Measurements from ENCODE around the gene CRAT.
A peak's percentile ranks its signal among the peaks of the same experiment; 100 is the strongest.

CRAT gene

DNA sequence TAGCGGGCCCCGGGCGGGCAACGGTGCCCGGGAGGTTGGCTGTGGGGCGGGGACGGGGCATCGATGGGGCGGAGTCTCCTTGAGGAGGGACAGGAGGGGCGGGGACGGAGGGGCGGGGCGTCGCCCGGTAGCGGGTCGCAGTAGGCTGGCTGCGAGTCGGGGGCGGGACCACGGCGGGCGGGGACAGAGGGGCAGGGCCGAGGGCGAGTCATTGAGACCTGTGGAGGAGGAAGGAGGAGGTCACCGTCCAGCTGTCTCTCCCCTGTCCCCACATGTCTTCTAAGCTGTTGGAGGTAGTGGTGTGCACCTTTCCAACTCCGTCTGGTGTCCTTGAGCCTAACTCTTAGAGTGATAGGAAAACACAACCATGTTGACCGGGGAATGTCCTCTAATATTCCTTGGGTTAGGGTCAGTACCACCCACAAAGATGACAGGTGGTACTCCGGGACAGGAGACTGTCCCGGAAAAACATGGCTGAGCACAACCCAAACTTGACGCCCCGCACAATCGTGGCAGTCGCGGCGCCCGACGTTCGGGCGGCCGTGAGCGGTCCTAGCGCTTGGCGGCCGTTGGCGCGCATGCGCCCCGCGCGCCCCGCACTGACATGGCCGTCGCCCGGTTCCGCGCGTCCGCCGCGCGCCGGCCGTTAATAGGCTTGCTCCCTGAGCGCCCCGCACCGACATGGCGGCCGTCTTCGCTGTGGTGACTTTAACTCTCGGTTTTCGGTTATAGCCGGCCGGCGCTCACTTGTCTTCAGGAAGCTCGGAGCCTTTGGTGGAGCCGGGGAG lies at the start of gene CRAT, which contains the start of gene PTPA:
CRAT (minus strand) TSS at position 54 of the 788 bp plus-strand sequence. CDS start 284 bp downstream, outside the sequence.
PTPA (plus strand) TSS at position 676 of the 788 bp plus-strand sequence. CDS start 186 bp downstream, outside the sequence.
- peak; percentile 67 for DNase-seq

DNA sequence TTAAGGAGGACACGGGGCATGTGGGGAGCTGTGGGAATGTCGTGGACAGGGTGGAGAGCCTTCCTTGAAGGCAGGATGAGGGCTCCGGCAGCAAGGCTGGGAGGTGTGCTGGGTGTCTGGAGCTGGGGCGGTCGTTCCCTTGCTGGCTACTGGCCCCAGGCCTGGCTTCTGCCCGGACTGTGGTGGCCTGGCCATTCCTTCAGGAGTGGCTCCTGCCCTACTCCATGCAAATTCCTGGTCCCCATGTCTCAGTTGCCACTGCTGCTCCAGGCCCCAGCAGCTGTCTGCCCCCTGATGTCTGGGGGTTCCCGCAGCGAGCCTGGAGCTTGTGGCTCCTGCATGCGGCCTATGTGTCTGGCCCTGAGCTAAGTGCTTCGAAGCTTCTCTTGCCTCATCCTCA lies 45.6 kb upstream of the CRAT start:
- no peak for DNase-seq

DNA sequence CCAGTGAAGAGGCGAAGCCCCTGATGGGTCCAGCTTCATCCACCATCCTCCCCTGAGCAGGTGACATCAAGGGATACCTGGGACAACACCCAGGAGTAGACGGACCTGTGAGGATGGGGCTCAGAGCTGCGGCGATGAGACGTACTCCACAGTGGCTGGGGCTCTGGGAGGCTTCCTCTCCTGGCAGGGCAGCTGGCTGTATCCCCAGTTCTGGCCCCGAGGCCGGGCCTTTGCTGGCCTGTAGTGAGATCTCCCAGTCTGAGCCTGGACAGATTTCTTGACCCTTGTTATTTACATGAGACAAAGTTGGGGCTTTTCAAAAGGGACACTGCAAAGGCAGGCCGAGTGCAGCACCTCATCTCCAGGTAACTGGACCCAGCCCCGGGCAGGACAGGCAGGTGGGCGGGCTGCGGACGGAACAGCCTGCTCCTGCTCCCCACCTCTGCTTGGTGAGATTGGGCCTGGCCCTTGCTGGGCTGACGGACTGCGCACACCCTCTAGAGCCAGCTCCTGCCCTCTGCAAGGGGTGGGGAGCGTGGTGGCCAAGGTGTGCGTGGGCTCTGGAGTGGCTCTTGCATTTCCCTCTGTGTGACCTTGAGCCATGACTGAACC lies 44.4 kb upstream of the CRAT start:
- DNase-seq, result no peak

DNA sequence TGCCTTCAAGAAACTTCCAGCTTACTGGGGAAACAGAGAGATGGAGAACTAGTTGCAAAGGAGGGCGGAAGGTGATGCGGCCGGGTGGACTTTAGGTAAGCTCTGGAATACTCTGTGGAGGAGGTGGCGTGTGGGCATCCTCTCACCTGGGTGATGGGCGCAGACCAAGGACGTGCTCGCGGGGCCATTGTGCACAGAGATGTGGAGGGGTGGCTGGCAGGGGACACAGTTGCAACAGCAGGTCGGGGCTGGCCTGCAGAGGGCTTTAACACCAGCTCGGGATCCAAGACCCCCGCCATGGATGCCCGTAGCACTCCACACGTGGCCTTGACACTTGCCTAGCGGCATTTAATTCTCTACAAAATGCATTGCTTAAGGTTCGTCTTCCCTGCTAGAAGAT lies 40.9 kb upstream of the CRAT start:
- no peak for DNase-seq

DNA sequence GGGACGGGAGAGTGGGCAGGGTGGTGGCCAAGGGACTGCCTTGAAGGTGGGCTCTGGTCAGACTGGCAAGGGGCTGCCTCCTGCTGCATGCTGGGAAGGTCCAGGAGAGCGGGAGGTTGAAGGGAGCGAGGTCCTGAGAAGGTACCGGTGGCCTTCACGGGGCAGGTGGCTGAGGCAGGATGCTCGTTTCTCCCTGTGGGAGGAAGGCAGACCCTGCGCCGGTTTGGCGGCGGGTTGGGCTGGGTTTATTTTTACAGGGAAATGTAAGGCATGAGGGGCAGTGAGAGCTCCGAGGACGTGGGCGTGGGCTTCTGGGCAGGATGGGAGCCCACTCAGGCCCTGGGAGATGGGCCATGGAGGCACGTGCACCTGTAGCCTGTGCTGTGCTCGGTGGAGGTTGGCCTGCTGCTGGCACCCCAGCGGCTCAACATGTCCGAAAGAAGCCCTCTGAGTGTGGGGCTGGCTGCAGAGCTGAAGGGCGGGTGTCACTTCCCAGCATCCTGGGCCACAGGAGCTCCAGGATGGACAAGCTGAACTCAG lies 40.1 kb upstream of the CRAT start:
- DNase-seq, result no peak

DNA sequence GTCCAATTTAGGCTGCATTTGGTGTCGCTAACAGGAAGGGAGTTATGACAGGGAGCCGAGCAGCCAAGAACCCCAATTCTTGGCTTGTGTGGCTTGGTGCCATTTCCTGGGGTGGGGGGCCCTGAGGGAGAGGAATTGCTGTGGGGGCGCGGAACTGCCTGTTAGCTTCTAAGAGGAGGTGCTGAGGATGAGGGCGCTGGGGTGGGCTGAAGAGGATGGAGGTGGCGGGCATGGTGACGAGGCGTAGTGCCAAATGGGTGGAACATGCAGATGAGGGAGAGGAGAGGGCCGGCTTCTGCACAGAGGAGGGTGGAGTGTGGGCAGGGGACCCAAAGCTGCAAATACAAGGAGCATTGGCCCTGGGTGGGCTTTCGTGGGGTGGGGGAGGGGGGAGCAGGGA lies 39.5 kb upstream of the CRAT start:
- no peak for DNase-seq

DNA sequence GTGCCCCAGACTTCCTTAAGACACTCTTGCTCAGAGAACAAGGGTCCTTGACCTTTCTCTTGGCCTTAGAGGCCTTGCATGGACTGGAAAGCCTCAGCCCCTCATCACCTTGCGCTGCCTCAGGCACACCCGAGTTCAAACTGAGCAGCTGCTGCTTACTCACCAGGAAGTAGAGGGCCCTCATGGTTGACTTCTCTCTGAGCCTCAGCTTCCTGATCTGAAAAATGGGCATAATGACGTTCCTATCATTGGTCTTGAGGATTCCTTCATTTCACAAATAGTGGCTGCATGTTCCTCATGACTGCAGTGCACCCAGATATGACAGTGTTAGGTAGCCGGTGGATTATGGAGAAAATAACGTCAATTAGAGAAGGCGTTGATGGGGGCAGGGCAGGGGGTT lies 38.8 kb upstream of the CRAT start:
- DNase-seq, result no peak

DNA sequence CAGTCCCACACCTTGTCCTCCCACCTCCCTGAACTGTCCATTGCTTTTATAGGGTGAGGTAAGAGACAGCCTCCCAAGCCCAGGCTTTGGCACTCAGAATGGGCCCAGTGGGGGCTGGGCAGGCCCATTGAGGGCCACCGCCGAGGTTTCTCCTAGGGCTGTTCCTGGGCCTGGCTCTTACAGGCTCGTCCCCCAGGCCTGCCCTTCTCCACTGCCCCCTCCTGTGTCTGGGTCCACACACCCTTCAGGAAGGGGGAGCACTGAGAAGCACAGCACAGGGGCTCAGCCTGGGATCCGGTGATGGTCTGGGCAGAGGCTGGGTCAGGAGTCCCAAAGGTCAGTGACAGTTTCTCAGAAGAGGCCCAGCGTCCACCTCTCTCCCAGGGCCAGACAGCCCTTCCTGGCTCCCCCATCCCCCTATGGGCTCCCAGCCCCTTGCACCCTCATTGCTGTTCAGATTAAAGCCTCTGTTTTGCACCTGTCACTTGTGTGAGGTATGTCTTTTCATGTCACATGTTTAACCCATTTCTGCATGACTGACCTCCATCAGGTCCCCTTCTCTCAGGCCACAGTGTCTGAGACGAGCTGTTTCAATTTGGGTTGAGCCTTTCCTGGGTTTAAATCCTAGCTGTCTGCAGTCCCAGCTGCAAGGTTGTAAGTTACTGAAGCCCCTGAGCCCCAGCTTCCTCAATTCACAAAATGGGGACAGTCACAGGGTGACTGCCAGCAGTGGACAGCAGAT lies 38.0 kb upstream of the CRAT start:
- DNase-seq, result no peak

DNA sequence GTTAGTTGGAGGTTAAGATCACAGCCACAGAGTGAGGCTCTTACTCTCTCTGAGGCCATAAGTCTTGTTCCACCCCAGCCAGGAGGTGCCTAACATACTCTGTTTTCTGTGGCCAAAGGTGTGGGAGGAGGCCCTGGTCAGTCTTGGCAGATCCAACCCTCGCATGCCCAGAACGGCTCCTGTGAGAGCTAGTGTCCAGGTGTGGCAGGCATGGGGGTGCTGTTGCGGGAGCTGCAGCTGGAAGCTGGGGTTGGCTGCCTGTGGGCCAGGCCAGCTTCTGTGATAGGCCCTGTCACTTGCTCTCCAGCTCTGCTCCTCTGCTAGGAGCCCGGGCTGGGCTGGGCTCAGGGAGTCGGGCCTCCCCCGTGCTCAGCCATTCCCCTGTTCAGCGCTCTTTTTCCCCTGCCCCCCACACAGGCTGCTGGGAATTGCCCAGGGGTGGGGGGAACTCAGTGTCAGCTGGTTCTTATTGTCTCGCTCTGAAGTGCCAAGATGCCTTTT lies 35.9 kb upstream of the CRAT start:
- DNase-seq, result no peak

DNA sequence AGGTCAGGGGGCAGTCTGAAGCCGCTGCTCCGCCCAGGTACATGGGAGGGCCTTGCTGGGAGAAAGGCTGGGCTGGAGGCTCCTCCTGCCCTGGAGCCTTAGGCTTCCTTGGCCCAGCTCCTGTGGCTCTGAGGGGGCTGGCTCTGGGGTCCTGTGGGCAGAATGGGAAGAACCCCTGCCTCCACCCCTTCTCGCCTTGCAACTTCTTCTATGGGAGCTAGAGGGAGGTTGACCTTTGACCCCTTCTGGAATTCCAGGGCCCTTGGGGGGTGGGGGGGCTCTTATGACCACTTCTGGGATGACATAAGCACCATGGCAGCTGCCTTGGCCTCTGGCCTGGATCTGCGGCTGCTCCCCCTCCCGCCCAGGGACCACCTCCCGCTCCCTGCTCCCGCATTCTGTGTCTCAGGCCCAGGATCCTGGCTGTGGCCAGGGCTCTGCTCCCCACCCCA lies 35.3 kb upstream of the CRAT start:
- DNase-seq, result no peak

DNA sequence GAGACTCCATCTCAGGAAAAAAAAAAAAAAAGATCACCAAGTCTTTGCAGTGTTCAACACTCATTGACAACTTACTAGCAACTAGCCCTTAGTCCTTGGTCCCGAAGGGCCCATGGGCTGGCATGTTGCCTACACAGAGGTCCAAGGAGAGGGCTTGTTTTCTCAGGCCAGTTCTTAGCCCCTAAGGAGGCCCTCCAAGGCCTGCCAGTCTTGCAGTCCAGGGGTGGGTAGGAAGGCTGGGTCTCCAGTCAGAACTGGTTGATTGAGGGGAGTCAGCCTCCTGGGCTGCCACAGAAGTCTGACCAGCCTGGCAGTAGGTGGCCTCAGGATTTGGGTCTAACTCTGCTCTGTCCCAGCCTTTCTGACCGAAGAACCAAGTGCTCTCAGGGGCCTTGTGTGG lies 34.7 kb upstream of the CRAT start:
- DNase-seq, result no peak

DNA sequence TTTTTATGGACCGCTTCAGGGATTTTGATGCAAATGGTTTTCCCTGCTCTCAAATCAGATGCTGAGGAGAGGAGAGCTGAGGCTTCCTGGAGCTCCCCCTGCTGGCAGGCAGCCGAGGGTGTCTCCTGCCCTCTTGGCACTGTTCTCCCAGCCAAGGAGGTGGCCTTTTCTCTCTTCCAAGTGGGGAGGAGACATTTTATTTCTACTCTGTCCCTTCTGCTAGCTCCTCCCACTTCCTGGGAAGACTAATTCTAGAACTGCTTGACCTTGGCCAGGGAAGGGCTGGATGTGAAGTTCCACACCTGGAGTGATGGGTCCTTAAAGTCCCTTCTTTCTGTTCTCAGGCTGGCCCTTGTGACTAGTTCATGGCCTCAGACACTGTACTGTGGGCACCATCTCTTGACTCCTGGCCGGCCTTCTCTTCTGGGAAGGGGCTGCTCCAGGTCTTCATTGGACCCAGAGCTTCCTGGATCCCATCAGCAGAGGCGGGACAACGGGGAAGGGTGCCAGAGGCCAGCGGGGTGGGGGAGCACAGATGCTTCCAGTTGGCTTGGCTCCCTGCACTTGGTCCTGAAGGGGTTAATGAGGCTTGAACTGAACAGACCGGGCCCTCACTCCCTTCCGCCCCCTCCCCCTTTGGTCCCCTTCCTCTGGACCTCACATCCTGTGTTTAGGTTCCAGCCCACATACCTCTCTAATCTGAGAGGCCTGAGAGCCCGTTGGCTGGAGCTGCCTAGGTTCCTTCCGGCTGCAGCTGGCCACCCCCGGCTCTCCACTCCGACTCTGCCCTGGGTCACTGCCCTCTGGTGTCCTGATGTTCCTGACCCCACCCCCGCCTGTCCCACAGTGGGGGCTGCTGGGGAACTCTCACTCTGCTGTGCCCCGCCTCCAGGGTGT lies 32.7 kb upstream of the CRAT start:
- peak; percentile 62 for DNase-seq

DNA sequence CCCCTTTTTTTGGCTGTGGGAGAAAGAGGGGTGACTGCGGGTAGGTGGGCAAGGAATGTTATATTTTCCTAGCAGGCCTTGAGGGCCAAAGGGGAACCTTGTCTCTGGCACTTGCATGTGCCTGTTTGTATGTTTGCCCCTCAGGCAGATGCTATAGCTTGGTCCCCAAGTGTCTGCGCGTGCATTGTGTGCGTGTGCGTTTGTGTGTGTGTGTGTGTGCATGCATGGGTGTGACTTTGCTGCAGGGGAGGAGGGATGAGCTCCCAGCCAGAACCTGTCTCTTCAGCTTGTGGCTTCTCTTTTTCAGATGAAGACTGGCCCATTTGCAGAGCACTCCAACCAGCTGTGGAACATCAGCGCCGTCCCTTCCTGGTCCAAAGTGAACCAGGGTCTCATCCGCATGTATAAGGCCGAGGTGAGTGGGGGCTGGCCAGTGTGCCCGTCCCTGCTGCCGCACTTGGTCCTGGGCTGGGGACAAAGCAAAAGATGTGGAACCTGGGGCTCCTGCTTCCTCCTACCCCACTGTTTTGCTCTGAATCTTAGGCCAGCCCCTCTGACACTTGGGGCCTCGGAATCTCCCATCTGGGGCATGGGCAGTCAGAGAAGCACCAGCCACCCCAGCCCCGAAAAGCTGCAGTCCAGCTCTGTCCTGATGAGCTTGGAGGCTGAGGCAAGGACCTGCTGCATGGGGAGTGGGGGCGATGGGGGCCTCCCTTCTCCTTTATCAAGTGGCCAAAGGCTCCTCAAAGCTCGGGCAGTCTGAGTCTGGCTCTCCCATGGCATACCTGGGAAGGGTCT lies 31.7 kb upstream of the CRAT start:
- DNase-seq, result no peak

DNA sequence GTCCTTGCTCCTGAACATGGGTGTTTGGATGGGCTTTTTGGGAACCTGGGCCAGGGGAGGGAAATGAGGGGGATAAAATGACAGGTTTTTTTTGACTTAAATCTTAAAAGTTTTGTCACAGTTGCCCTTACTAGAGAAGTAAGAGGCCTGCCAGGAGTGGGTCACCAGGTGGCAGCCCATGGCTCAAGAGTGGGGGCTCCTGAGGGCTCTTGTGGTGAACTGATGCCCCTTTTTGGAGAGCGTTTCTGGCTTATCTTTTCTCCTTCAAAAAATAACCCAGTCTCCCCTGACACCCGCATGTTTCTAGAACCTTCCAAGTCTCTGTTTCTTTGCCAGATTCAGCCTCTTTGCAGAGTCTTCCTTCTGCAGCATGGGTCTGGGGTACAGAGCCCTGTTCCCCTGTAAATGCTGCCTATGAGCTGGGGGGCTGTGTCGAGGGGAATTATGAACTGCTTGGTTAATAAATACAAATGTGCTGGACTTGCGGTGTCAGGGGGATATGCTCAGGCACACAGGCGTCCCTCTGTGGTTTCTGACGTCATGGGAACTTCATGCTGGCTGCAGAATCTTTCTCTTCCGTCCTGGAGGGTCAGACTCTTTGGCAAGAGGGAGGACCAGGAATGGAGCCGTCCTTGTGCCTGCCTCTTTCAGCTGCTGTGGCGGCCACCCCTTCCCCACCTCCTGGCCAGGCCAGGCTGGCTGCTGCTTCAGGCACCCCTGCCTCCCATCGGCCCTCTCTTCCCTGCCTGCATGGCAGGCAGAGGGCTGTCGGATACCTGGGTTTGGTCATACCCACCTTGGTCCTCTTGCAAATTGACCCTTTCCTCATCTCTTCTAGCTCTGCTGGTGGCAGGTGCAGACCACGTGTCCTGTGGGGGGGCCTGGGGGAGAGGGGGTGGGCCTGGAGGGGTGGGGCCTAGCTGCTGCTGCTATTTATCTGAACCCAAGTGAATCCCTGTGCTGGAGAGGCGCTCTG lies 30.8 kb upstream of the CRAT start:
- DNase-seq, result no peak

DNA sequence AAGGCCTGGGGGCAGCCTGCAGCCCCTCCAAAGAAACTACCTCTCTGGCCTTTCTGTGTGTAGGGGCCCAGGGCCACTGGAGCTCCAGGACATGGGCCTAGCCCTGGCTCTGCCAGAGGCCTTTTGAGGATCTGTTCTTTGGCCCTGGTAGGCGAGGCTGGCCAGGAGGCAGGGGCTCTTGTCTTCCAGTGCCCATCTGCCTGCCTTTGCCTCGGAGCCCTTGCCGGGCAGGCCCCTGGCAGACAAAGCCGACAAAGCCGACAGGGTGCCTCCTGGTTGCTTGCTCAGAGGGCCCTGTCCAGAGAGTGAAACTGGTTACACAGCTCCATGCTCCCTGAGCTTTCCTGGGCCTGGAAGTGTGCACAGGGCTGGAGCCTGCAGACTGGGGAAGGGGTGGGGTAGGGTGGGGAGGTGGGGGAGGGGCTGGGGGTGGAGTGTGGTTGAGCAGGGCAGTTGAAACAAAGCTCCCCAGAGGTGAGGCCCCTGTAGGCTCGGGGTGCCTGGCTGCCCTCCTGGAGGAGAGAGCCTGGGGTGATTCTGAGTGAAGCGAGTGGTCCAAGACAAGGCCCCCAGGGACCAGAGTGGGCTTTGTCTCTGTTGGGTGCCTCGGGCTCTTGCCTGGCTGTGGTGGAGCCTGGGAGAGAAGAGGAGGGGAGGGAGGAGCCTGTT lies 29.9 kb upstream of the CRAT start:
- DNase-seq, result no peak

DNA sequence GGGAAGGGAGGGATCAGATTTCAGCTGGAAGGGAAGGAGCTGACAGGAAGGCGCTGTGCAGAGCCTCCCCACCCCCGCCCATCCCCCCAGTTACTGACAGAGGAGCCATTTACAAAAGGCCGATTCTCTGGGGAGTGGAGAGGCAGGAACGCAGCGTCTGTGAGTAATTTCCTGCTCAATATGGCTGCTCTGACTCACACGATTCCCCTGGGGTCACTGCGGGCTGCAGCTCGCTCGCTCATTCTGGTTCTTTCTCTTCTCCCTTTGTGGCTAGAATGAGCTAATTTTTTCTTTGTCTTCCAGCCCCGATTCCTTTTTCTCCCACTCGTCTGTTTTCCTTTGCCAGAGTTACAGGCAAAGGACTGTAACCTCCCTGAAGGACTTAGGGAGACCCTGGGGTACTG lies 29.4 kb upstream of the CRAT start:
- peak; percentile 92 for DNase-seq

DNA sequence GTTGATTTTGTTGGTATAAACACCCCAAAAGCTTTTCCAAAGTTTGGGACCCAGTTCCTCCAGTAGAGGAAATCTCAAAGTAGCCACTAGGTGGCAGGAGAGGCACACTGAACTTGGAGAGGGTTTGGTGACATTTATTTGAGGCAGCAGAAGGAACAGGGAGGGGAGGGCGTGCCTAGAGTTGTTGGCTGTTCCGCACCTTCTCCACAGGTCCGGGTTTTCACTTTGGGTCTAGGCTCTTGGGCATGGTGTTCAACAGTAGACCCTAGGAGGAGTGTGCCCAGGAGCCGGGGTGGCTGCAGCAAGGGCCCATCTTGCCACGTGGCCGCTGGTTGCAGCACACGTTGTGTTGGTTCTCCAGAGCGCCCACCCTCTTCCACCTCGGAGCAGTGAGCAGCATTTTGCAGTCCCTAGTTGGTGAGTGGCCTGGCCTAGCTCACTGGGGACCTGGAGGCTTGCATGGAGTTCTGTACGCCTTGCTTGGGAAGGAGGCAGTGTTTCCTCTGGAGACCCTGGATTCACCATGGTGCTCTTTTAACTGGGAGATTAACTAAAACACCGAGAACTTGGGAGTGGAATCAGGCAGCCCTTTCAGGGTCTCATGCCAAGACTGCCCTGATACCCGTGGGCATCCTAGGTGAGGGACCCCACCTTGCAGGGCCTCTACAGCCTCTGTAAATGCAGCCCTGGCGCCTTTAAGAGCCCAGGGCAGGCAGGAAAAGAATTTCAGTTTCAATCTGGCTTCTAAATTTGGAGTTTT lies 28.8 kb upstream of the CRAT start:
- peak; percentile 52 for DNase-seq

DNA sequence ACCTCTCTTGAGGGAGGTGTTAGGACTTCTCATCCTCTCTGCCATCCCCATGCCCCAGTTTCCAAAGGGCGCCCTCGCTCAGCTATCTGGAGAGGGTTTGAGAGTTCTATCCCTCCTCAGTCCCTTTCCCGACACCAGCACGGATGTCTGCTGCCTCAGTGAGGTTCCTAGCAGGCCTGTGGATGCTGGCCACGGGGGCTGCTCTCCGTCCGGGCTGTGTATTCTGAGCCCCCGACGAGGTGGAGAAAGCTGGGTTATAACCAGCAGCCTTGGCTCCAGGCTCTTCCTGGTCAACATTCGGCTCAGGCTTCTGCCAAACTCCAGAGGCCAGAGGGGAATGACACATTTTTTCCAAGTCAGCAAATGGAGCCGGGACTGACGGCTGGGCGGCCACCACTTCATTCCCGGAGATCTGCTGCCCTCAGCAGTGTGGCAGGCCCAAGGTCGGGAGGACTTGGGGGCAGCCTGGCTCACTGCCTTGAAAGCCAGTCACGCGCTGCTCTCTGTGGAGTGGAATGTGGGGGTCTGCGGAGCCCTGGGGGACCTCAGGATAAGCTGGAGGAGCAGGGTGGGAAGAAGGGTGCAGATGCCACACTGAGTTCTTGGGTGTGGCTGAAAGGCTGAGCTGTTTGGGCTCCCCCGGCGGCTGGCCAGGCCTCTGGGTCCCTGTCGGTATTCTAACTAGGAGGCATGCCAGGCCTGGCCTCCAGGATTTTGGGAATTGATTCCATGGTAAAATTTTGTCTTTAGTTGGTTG lies 28.1 kb upstream of the CRAT start:
- DNase-seq, result no peak

All from NCI-H446 treated with DMSO at 0.1 percent for 48 hours (cell line).